ENCODE measurements around the gene WWC2.

The WWC2 gene

DNA sequence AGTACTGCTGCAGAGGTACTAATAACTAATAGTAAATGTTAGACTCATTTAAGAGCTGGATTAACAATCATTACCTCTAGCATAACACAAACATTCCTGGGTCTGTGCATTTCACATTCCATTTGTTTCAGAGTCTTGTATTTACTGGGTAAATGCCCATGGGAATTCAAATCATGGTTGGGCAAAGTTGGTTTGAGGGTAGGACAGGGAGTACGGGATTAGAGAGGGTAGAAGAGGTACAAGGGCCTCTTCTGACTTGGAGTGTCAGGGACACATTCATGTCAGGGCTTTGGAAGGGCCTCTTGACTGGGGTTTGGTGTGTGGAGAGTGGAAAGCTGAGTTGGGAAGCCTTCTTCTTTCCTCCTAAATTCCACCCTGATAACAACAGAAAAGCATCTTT is 65.9 kb downstream of the WWC2 start:
- Histone ChIP-seq H3K9me3 (ENCODE audit: insufficient read depth, low read depth, low read length) (no peaks in the 10 kb centered on the region), H3K4me2 (ENCODE audit: low read depth, low read length, poor library complexity, severe bottlenecking) (no peak overlapping the region), H2AFZ (ENCODE audit: low read length) (no peak overlapping the region), H3K27me3 (ENCODE audit: insufficient read depth, low read length, poor library complexity, severe bottlenecking) (no peaks in the 10 kb centered on the region), H3K4me1 (ENCODE audit: insufficient read depth, low read length, poor library complexity, severe bottlenecking) (no peaks in the 10 kb centered on the region), H3K4me3 (ENCODE audit: low read length, poor library complexity, severe bottlenecking) (no peak overlapping the region), H3K79me2 (ENCODE audit: insufficient read depth, low read length) (no peaks in the 10 kb centered on the region), H3K9me2 (replicated peaks; ENCODE audit: low read depth, low read length) (no peaks in the 10 kb centered on the region), H3F3A (ENCODE audit: low read depth) (no peaks in the 10 kb centered on the region), H3K36me3 (ENCODE audit: insufficient read depth, low read length) (no peaks in the 10 kb centered on the region), H3K9ac (ENCODE audit: low read depth, low read length, poor library complexity, severe bottlenecking) (no peak overlapping the region), H4K20me1 (ENCODE audit: insufficient read depth, low read length, poor library complexity, severe bottlenecking) (no peaks in the 10 kb centered on the region)
- TF ChIP-seq, protein P1, sequence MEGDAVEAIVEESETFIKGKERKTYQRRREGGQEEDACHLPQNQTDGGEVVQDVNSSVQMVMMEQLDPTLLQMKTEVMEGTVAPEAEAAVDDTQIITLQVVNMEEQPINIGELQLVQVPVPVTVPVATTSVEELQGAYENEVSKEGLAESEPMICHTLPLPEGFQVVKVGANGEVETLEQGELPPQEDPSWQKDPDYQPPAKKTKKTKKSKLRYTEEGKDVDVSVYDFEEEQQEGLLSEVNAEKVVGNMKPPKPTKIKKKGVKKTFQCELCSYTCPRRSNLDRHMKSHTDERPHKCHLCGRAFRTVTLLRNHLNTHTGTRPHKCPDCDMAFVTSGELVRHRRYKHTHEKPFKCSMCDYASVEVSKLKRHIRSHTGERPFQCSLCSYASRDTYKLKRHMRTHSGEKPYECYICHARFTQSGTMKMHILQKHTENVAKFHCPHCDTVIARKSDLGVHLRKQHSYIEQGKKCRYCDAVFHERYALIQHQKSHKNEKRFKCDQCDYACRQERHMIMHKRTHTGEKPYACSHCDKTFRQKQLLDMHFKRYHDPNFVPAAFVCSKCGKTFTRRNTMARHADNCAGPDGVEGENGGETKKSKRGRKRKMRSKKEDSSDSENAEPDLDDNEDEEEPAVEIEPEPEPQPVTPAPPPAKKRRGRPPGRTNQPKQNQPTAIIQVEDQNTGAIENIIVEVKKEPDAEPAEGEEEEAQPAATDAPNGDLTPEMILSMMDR (conservative IDR thresholded peaks at IDR 0.05; ENCODE audit: low read length) = no peak
- no peak for TF ChIP-seq EZH2phosphoT487 (IDR thresholded peaks at IDR 0.05; ENCODE audit: borderline replicate concordance)

DNA sequence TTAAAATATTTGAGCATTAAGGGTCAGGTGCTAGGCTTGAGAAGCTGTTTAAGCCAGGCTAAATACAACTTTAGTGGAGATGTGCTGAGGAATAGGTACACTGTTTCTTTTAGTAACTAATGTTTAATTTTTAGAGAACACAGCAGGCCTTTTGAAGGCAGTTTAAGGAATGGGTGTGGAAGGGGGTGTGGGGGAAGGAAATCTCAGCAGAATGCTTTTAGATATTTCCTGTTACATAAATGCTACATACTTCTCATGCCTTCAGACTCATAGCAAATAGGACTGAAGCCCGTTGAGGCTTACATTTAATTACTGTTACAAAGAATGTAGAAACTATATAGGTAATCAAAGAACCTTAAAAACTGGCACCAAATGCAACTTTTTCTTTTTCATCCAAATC is 66.3 kb downstream of the WWC2 start:
- Histone ChIP-seq H3K4me3 (ENCODE audit: low read length, poor library complexity, severe bottlenecking) (no peak overlapping the region), H3K4me1 (ENCODE audit: insufficient read depth, low read length, poor library complexity, severe bottlenecking) (no peaks in the 10 kb centered on the region), H3K27me3 (ENCODE audit: insufficient read depth, low read length, poor library complexity, severe bottlenecking) (no peaks in the 10 kb centered on the region), H4K20me1 (ENCODE audit: insufficient read depth, low read length, poor library complexity, severe bottlenecking) (no peaks in the 10 kb centered on the region), H3K9me2 (replicated peaks; ENCODE audit: low read depth, low read length) (no peaks in the 10 kb centered on the region), H2AFZ (ENCODE audit: low read length) (no peak overlapping the region), H3K9ac (ENCODE audit: low read depth, low read length, poor library complexity, severe bottlenecking) (no peak overlapping the region), H3K79me2 (ENCODE audit: insufficient read depth, low read length) (no peaks in the 10 kb centered on the region), H3K9me3 (ENCODE audit: insufficient read depth, low read depth, low read length) (no peaks in the 10 kb centered on the region), H3K36me3 (ENCODE audit: insufficient read depth, low read length) (no peaks in the 10 kb centered on the region), H3F3A (ENCODE audit: low read depth) (no peaks in the 10 kb centered on the region), H3K4me2 (ENCODE audit: low read depth, low read length, poor library complexity, severe bottlenecking) (no peak overlapping the region)
- no peak for TF ChIP-seq EZH2phosphoT487 (IDR thresholded peaks at IDR 0.05; ENCODE audit: borderline replicate concordance)
- TF ChIP-seq, protein P1 (conservative IDR thresholded peaks at IDR 0.05; ENCODE audit: low read length) = no peak

DNA sequence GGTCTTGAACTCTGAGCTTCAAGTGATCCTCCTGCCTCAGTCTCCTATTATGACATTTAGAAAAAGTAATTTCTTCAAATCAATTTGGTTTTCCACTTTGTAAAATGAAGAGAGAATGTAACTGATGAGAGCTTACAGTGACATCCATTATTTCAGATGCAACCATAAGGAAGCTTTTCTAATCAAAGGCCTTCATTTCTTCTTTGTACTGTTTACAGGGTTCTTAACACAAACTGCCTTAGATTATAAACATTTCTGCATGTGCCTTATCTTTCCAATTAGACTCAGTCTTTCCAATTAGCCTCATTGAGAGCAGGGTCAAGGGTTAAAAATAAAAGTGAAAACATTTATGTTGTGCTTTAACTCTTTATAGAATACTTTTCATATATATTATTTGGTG is 71.8 kb downstream of the WWC2 start:
- no peaks in the 10 kb centered on the region for H4K20me1 ChIP-seq (ENCODE audit: insufficient read depth, low read length, poor library complexity, severe bottlenecking)
- TF ChIP-seq EZH2phosphoT487 (IDR thresholded peaks at IDR 0.05; ENCODE audit: borderline replicate concordance) = no peak
- TF ChIP-seq, protein P1 (conservative IDR thresholded peaks at IDR 0.05; ENCODE audit: low read length) = no peak
- H3K9ac ChIP-seq (ENCODE audit: low read depth, low read length, poor library complexity, severe bottlenecking) = no peak overlapping the region
- H2AFZ ChIP-seq (ENCODE audit: low read length) = no peak overlapping the region
- no peaks in the 10 kb centered on the region for H3K27me3 ChIP-seq (ENCODE audit: insufficient read depth, low read length, poor library complexity, severe bottlenecking)
- no peaks in the 10 kb centered on the region for H3K36me3 ChIP-seq (ENCODE audit: insufficient read depth, low read length)
- no peaks in the 10 kb centered on the region for H3K9me2 ChIP-seq (replicated peaks; ENCODE audit: low read depth, low read length)
- no peaks in the 10 kb centered on the region for H3K4me1 ChIP-seq (ENCODE audit: insufficient read depth, low read length, poor library complexity, severe bottlenecking)
- no peak overlapping the region for H3K4me3 ChIP-seq (ENCODE audit: low read length, poor library complexity, severe bottlenecking)
- H3K4me2 ChIP-seq (ENCODE audit: low read depth, low read length, poor library complexity, severe bottlenecking) = no peak overlapping the region
- H3K9me3 ChIP-seq (ENCODE audit: insufficient read depth, low read depth, low read length) = no peaks in the 10 kb centered on the region
- H3K79me2 ChIP-seq (ENCODE audit: insufficient read depth, low read length) = no peaks in the 10 kb centered on the region
- no peaks in the 10 kb centered on the region for H3F3A ChIP-seq (ENCODE audit: low read depth)

Data from Loucy (cell line).